Stimulated activated CD4-positive, alpha-beta T cell treated with anti-CD3 and anti-CD28 coated beads, Interleukin-4, amount 100 ng/mL, for 1 hour (primary cell): ENCODE results near the gene DIAPH3.

Source experiments
- DNase-seq: peaks from one replicate; pipeline ENCODE4 v3.0.0-alpha.2; 2020

The DIAPH3 gene

DNA sequence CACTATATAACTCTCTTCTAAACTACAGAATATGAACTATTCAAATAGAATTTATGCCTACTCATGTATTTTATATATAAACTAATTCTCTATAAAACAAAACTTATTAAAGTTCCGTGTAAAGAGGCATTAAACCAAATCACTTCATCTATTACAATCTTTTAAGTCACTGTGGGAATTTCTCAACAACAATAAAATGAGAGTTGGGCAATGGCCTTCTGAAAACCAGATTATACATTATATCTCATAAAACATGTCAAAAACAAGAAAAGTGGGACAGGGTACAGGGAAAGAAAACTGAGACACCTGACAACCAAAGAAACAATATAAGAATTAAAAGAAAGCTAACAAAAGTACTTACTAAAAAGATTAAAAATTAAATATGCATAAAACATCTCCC lies 145.2 kb downstream of the DIAPH3 start:
- DNase-seq: no peak

- no peak for DNase-seq
Measured at GRCh38 chr13:60016229-60016628, 147.5 kb downstream of the DIAPH3 start.

GRCh38 chr13:60013166-60013565 lies 150.6 kb downstream of the DIAPH3 start:
- no peak for DNase-seq

GRCh38 chr13:60012488-60012887 lies 151.2 kb downstream of the DIAPH3 start:
- DNase-seq: no peak

DNA sequence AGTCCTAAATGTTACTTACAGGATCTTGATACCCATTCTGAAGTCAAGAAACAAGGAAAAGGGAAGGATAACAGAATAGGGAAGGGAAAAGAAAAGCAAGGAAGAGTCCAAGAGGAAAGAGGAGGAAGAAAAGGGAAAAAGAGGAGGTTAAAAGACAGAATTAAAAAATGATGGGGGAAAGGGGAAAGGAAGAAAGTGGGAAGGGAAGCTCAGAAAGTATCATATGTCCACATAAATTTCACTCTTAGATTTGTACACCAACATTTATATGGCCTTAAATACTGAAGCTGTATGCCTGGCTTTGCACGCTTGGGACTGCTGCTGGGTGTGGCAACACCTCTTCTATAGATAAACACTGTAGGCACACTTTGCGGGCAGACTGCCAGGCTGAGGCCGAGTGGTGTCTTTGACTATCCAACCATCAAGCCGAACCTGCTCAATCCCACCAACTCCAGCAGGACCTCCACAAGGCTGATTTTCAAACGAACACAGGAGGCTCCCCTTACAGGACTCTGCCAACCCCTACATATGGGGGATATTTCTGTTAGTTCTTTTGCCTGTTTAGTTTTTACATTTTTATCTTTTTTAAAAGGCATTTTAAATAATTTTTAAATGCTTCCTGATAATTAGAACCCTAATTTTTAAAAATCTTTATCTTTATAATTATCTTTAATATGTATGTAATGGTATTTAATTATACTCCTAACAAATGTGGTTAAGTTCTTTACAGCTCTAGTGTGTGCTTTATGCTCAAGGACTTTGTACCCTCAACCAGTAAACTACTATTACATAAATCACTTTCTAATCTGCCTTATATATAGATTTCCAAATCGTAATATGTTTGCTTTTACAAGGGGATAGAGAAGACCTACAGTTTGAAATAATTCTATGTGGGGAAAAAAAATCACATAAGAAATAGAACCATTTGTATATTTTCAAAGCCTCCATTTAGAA lies 154.2 kb downstream of the DIAPH3 start:
- DNase-seq: no peak

DNA sequence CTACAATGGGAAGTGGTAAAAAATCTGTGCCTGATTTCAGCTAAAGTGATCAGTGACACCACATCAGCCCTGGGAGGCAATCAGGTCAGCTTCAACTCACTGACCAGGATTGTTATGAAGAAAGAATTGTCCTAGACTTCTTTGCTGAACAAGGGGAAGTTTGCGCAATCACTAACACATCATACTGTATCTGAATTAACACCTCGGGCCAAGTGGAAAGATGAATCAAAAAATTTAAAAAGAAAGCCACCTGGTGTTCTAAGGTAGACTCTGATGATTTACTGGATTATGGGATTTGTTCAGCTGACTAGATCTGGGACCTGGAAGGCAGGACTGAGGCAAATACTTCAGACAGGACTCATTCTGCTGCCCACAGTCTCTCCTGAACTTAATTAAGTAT lies 161.8 kb downstream of the DIAPH3 start:
- DNase-seq: no peak

DNA sequence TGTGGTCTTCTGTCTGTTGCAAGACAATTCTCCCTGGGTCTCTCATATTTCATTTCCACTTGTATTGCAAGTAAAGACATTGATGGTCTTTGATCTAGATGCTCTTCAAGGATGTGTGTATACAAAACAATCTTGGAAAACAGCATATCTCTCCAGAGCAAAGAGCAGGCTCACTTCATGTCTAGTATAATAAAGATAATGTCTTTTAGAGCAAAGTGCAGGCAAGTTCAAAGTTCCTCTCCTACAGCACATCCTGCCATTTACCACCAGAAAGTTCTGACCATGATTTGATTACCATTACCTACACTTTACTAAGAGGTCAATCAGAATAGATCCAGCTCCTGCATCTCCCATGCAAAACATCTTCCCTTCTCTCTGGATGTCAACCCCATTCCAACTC lies 162.8 kb downstream of the DIAPH3 start:
- DNase-seq: no peak

DNA sequence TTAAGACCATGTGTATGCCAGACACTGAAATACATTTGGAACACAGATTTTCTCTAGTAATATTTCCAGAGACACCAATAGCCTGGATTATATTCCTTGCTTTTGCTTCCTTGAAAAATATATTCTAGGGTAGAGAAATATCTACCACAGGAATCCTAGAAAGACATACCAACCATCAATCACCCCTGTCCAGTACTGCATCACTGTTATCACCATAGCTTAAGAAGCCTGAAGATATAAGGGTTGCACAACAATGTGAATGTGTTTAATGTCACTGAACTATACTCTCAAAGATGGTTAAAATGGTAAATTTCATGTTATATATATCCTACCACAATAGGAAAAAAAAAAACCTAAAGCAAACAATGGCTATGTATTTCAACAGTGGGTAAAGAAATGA lies 163.6 kb downstream of the DIAPH3 start:
- no peak for DNase-seq

- no peak for DNase-seq
Measured at GRCh38 chr13:59997976-59998375, 165.8 kb downstream of the DIAPH3 start.

DNA sequence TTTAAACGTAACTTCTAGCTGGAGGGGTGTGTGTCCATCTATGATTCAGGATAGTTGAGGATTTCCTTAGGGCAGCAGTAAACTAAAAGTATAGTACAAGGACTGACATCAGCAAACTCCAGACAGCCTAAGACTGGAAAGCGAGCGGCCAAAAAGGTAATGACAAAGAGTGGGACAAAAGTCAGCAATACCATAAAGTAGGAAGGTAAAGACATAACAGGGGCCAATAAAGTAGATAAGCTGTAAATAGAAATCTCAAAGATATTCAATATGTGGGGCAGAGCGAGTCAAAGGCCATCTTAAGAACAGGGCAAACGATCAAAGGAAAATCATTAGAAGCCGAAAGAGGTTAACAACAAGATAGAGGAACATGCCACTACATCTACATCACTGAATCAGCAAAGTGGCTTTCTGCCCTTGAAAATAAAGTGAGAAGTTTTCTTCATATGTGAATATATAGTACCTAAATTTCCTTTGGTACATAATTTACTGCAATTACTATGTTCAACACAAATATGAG lies 167.2 kb downstream of the DIAPH3 start:
- no peak for DNase-seq

DNA sequence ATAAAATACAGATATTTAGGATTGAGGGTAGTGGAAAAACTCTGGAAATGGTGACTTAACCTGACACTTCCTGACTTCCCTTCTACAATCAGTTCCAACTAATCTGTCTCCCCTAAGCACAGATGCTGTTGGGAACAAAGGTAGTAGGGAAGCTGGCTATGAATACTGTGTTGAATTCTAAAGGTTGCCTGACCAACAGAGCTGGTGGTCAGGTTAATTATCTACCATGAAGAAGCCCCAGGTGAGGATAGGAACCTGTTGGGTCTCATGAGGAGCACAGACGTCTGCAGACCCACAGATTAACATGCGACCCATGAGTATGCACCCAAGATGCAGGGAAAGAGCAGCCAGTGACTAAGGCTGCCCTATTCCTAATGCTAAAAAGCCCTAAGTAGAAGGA lies 172.3 kb downstream of the DIAPH3 start:
- DNase-seq: no peak

DNA sequence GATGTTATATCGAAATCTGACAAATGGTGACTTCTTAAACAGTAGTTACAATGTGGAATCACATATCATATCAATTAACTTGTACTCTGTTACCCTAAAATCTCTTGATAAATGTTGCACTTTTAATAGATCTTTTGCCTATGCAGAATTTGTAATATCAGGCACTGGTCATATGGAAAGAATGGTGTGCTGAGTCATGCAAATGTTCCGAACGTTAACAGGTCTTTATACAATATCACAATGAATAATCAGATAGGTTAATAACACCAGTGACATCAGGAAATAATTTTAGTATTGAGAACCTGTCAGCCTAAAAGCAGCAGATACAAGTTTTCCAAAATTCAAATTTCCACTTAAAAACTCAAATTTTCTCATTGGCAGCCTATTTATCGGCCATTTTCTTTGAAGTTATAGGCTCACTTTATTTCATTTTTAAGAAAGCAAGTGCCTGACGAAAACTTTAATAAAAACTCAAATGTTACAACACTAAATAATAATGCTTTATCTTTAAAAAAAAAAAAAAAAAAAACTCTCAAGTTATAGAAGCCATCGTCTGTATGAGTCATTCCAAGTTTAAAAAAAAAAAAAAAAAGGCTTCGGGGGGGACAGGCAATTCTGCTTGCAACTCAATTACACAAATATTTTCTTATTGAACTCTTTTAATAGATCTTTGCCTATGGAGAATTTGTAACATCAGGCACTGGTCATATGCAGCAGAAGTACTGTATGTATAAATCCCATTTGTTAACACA lies 180.9 kb downstream of the DIAPH3 start:
- no peak for DNase-seq

- DNase-seq: no peak
Measured at GRCh38 chr13:59979589-59979988, 184.1 kb downstream of the DIAPH3 start.

DNA sequence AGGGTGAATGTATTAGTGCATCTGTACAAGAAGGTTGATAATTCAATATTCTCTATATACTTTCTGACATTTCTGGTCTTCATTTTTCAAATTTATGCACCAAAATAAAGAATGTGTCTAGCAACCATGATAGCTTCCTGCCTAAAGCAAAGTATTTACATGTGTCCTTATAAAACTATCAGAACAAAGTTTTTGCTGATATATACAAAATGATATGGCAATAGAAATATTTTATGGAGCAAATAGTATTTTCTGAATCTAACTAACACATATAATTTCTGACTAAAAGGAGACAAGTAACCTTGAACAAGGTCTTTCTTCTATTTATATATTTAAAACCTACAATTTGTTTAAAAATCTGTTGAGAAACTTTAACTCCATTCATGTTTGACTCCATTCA lies 184.9 kb downstream of the DIAPH3 start:
- no peak for DNase-seq

DNA sequence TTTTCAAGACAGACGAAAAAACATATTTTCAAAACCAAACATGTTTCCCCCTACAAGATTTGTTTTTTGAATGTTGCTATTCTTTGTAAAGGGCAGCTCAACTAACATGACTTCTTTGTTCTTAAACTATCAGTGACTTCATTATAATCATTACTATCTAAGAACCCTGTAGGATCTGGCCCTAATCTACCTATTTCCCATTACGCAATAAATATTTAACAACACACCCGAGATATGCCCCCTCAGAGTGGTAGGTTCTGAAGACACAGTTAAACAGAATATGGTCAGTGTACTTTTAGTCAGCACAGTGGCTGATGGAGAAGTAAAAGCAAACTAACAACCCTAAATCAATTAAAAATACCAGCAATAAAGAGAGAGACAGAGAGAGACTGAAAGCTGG lies 186.9 kb downstream of the DIAPH3 start:
- no peak for DNase-seq

- DNase-seq: no peak
Measured at GRCh38 chr13:59975807-59976435, 187.8 kb downstream of the DIAPH3 start.

GRCh38 chr13:59970847-59971246 lies 192.9 kb downstream of the DIAPH3 start:
- no peak for DNase-seq

DNA sequence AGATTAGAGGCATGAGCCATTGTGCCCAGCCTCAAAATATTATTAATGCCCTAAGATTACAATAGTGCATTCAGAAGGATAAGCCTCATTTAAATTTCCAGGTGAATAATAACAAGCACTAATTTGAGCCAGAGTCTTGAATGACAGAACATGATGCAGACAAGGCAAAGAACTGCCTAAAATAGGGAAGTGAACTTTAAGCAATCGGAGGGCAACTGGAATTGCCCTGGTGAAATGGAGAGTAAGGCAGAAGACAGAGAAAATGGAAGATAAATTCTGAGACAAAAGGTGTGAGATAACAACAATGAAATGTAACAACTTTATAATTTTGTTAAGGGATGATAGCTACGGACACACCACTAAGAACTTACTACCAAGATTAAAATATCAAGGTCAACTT lies 199.9 kb downstream of the DIAPH3 start:
- DNase-seq: no peak

DNA sequence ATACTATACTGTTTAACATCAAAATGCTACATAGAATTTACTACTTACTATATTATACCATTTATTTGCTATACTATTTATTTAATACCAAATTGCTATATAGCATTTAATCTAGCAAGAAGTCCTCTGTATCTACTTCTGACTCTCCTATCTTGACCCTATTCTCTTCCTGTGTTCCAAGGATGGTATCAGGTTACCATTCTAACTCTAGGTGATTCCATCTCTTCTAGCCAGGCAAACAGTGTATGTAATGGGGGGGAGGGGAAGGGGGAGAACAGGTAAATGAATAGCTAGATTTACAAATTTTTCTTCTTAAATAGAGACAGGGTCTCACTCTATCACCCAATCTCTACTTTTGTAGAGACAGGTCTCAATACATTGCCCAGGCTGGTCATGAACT lies 200.3 kb downstream of the DIAPH3 start:
- DNase-seq: no peak

DNA sequence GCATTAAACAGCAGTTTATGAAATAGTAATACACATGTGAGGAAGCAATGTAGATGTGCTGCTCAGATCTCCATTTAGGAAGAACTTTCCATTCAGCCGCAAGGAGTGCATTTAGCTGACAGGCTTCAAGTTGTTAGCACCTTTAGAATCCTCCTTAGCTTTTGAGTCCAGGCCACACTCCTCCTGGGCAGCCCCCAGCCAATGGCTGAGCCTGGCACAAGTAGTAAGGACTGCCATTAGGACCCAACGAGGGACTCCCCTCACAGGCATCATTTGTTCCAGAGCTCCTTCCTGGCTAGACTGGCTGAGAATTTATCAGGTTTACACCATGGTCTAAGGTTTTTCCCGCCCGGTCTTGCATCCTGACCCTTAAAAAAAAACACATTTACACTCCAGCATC lies 201.4 kb downstream of the DIAPH3 start:
- DNase-seq: no peak

- DNase-seq: no peak
Measured at GRCh38 chr13:59960683-59961082, 203.0 kb downstream of the DIAPH3 start.

DNA sequence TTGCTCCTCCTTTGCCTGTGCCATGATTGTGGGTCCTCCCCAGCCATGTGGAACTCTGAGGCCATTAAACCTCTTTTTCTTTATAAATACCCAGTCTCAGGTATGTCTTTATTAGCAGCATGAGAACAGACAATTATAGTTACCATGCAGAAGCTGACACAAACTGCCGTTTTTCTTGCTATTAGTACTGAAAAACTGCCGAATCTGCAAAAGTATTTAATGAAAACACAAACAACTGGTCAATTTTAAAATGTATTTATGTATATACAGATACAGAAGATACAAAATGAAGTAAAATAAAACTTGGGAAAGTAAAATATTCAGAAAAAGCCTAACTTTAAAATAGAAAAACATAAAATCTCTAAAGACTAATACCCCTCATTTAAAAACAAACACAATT lies 206.3 kb downstream of the DIAPH3 start:
- no peak for DNase-seq

DNA sequence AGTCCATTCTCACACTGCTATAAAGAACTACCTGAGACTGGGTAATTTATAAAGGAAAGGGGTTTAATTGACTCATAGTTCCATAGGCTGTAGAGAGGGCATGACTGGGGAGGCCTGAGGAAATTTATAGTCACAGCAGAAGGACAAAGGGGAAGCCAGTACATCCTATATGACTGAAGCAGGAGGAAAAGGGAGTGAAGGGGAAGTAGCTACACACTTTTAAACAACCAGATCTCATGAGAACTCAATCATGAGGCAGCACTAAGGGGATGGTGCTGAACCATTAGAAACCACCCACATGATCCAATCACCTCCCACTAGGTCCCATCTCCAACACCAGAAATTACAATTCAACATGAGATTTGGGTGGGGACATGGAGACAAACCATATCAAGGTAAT lies 209.1 kb downstream of the DIAPH3 start:
- no peak for DNase-seq

DNA sequence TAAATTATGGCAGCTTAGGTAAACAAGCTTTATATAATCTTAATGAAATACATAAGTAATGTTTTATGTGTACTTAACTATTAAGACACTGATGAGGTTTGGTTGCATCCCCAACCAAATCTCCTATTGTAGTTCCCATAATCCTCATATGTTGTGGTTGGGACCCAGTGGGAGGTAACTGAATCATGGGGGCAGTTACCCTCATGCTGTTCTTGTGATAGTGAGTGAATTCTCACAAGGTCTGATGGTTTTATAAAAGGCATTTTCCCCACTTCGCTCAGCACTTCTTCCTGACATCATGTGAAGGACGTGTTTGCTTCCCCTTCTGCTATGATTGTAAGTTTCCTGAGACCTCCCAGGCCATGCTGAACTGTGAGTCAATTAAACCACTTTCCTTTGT lies 212.7 kb downstream of the DIAPH3 start:
- no peak for DNase-seq
